Mesendoderm (in vitro differentiated cells): ENCODE results near the gene MEF2B. TPM values are rescaled to one million over a fixed set of nuclear protein-coding genes. Genes with fewer than 3 reads are reported as not detected.
A peak's percentile ranks its signal among the peaks of the same experiment; 100 is the strongest.

Source experiments
- DNase-seq: peaks from one replicate; pipeline ENCODE4 v3.0.0; 2013
- H2AK5ac ChIP-seq: 2 replicates; pipeline ENCODE4 v1.6.1; 2013; ENCODE audit warnings: low read length, inconsistent platforms
- H2BK120ac ChIP-seq: 2 replicates; pipeline ENCODE4 v1.6.1; 2013; ENCODE audit warnings: low read depth, mild to moderate bottlenecking, low read length, moderate library complexity, mixed read lengths
- H2BK15ac ChIP-seq: replicated peaks from 2 replicates; pipeline ENCODE4 v1.6.1; 2013; ENCODE audit warnings: low read depth, mild to moderate bottlenecking, moderate library complexity
- H2BK5ac ChIP-seq: 2 replicates; pipeline ENCODE4 v1.6.1; 2013; ENCODE audit warnings: low read length, inconsistent platforms
- H3K18ac ChIP-seq: 2 replicates; pipeline ENCODE4 v1.6.1; 2013; ENCODE audit warnings: mild to moderate bottlenecking, low read length, mixed read lengths
- H3K23ac ChIP-seq: one replicate; pipeline ENCODE4 v1.6.1; 2013; ENCODE audit warnings: low read length
- H3K27ac ChIP-seq: 2 replicates; pipeline ENCODE4 v1.5.1; 2013; ENCODE audit warnings: low read depth, mild to moderate bottlenecking, inconsistent platforms, low read length, moderate library complexity
- H3K27me3 ChIP-seq: 2 replicates; pipeline ENCODE4 v1.6.1; 2013; ENCODE audit warnings: low read length, control low read depth, mild to moderate bottlenecking, inconsistent platforms; ENCODE audit not compliant: insufficient read depth, poor library complexity
- H3K36me3 ChIP-seq: 2 replicates; pipeline ENCODE4 v1.6.1; 2013; ENCODE audit warnings: low read length, inconsistent platforms; ENCODE audit not compliant: control insufficient read depth, insufficient read depth
- H3K4ac ChIP-seq: one replicate; pipeline ENCODE4 v1.6.1; 2013; ENCODE audit warnings: low read depth, mild to moderate bottlenecking, low read length, moderate library complexity
- H3K4me1 ChIP-seq: 2 replicates; pipeline ENCODE4 v1.6.1; 2013; ENCODE audit warnings: low read depth, low read length, inconsistent platforms; ENCODE audit not compliant: control insufficient read depth
- H3K4me2 ChIP-seq: 2 replicates; pipeline ENCODE4 v1.6.1; 2013; ENCODE audit warnings: low read length
- H3K4me3 ChIP-seq: 2 replicates; pipeline ENCODE4 v1.5.1; 2013; ENCODE audit warnings: mild to moderate bottlenecking, low read length
- H3K56ac ChIP-seq: one replicate; pipeline ENCODE4 v1.6.1; 2013; ENCODE audit warnings: low read length
- H3K79me1 ChIP-seq: 2 replicates; pipeline ENCODE4 v1.6.1; 2013; ENCODE audit warnings: low read length, inconsistent platforms
- H3K79me2 ChIP-seq: 2 replicates; pipeline ENCODE4 v1.6.1; 2013; ENCODE audit warnings: mild to moderate bottlenecking, low read length; ENCODE audit not compliant: control insufficient read depth, insufficient read depth
- H3K9ac ChIP-seq: 2 replicates; pipeline ENCODE4 v1.6.1; 2013; ENCODE audit warnings: low read length, inconsistent platforms
- H4K5ac ChIP-seq: one replicate; pipeline ENCODE4 v1.6.1; 2013; ENCODE audit warnings: low read length
- H4K8ac ChIP-seq: one replicate; pipeline ENCODE4 v1.6.1; 2013; ENCODE audit warnings: low read depth, mild to moderate bottlenecking, control low read depth, low read length, moderate library complexity
- WGBS: extraction: QIAGEN DNeasy Blood & Tissue Kit; methylation state at CpG from one replicate; pipeline ENCODE4 v1.1.7; 2013; ENCODE audit warnings: low lambda C conversion rate, missing lambda C conversion rate; ENCODE audit not compliant: insufficient coverage; ENCODE audit errors: extremely low coverage; 5-methylcytosine and 5-hydroxymethylcytosine counted together
- polyA plus RNA-seq, 2 experiments: library from polyadenylated mRNA; stranded (reverse); fragments of 200-250 nt; gene quantifications; one replicate each; pipeline ENCODE4 v1.2.3, GENCODE V29; 2013

The MEF2B gene
- 0.28 TPM for polyA plus RNA-seq (2013, experiment 1 of 2)
- polyA plus RNA-seq (2013, experiment 2 of 2), result 0.57 TPM

- no peak within 1 kb of the TSS for H3K9ac ChIP-seq
- H3K4me2 ChIP-seq, result peak within 1 kb of the TSS; percentile 35
- H3K79me1 ChIP-seq, result no peaks in the 10 kb centered on the region
- no peaks in the 10 kb centered on the region for H3K27me3 ChIP-seq
- no peak within 1 kb of the TSS for H3K27ac ChIP-seq
- H2BK5ac ChIP-seq, result no peak within 1 kb of the TSS
- no peak within 1 kb of the TSS for H3K18ac ChIP-seq
- H3K23ac ChIP-seq, result no peak within 1 kb of the TSS
- no peak within 1 kb of the TSS for H2AK5ac ChIP-seq
- no peak within 1 kb of the TSS for H4K8ac ChIP-seq
- no peaks in the 10 kb centered on the region for H3K36me3 ChIP-seq
- DNase-seq, result peak; percentile 89
- H2BK15ac ChIP-seq, result no peak within 1 kb of the TSS
- no peaks in the 10 kb centered on the region for H3K79me2 ChIP-seq
- H3K4me1 ChIP-seq, result no peaks in the 10 kb centered on the region
- H3K4me3 ChIP-seq, result no peak within 1 kb of the TSS
- H3K56ac ChIP-seq, result peak within 1 kb of the TSS; percentile 22
- no CpG with 5 or more reads among the region's 56 CpGs for WGBS
- no peak within 1 kb of the TSS for H2BK120ac ChIP-seq
- no peak within 1 kb of the TSS for H3K4ac ChIP-seq
- no peak within 1 kb of the TSS for H4K5ac ChIP-seq
These were observed at the start of gene MEF2B for GRCh38 chr19:19170053-19170872. Gene MEF2B (minus strand): TSS chr19:19170263. CDS start chr19:19150735, 19,528 bp downstream.

GRCh38 chr19:19218911-19219310 is 48.8 kb upstream of the MEF2B start:
- Histone ChIP-seq H2AK5ac (no peak overlapping the region), H4K8ac (no peak overlapping the region), H3K4me3 (no peak overlapping the region), H2BK15ac (no peak overlapping the region), H3K9ac (no peak overlapping the region), H3K56ac (no peak overlapping the region), H3K79me1 (no peaks in the 10 kb centered on the region), H3K27me3 (no peaks in the 10 kb centered on the region), H3K4ac (no peak overlapping the region), H4K5ac (no peak overlapping the region), H3K79me2 (no peaks in the 10 kb centered on the region), H3K4me2 (no peak overlapping the region), H3K27ac (no peak overlapping the region), H2BK120ac (no peak overlapping the region), H2BK5ac (no peak overlapping the region), H3K18ac (no peak overlapping the region), H3K23ac (no peak overlapping the region), H3K36me3 (no peaks in the 10 kb centered on the region), H3K4me1 (no peaks in the 10 kb centered on the region)
- WGBS, result no CpG with 5 or more reads among the region's 21 CpGs
- no peak for DNase-seq

DNA sequence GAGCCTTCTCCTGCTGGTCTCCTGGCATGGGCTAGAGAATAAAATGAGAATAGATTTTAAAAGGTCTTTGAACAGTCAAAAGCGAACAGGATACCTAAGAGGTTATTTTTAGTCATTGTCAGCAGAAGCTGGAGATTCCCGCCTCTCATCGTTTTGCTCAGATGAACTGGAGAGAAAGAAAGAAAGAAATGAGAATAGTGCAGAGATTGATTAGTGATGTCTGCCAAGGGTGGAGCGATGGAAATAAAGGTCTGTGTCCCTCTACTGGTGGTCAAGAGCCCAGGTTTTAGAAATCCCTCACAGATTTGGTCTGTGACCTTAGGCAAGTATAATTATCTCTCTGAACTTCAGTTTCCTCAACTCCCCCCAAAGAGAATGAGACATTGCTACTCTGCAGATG is 47.0 kb upstream of the MEF2B start:
- no peaks in the 10 kb centered on the region for H3K4me1 ChIP-seq
- no peak overlapping the region for H3K23ac ChIP-seq
- H3K4ac ChIP-seq, result no peak overlapping the region
- no peak overlapping the region for H3K4me3 ChIP-seq
- DNase-seq, result peak; percentile 81
- H3K9ac ChIP-seq, result no peak overlapping the region
- H3K79me2 ChIP-seq, result no peaks in the 10 kb centered on the region
- no peak overlapping the region for H2BK120ac ChIP-seq
- WGBS, result no CpG with 5 or more reads among the region's 4 CpGs
- H4K5ac ChIP-seq, result no peak overlapping the region
- H3K36me3 ChIP-seq, result no peaks in the 10 kb centered on the region
- no peak overlapping the region for H2AK5ac ChIP-seq
- no peak overlapping the region for H3K4me2 ChIP-seq
- no peak overlapping the region for H2BK15ac ChIP-seq
- H2BK5ac ChIP-seq, result no peak overlapping the region
- H3K27me3 ChIP-seq, result peaks cover 6% of the 10 kb centered on the region
- no peak overlapping the region for H3K27ac ChIP-seq
- H4K8ac ChIP-seq, result no peak overlapping the region
- no peaks in the 10 kb centered on the region for H3K79me1 ChIP-seq
- no peak overlapping the region for H3K56ac ChIP-seq
- no peak overlapping the region for H3K18ac ChIP-seq

- no peak overlapping the region for H2BK120ac ChIP-seq
- no peaks in the 10 kb centered on the region for H3K79me1 ChIP-seq
- no peaks in the 10 kb centered on the region for H3K36me3 ChIP-seq
- H3K23ac ChIP-seq, result no peak overlapping the region
- H3K4me1 ChIP-seq, result no peaks in the 10 kb centered on the region
- H2AK5ac ChIP-seq, result no peak overlapping the region
- H4K5ac ChIP-seq, result no peak overlapping the region
- no peak overlapping the region for H2BK5ac ChIP-seq
- no CpG with 5 or more reads among the region's 4 CpGs for WGBS
- no peak overlapping the region for H3K56ac ChIP-seq
- H4K8ac ChIP-seq, result no peak overlapping the region
- H3K9ac ChIP-seq, result no peak overlapping the region
- H3K4me2 ChIP-seq, result no peak overlapping the region
- no peak for DNase-seq
- peaks cover 10% of the 10 kb centered on the region for H3K27me3 ChIP-seq
- H3K27ac ChIP-seq, result no peak overlapping the region
- H3K79me2 ChIP-seq, result no peaks in the 10 kb centered on the region
- no peak overlapping the region for H2BK15ac ChIP-seq
- H3K18ac ChIP-seq, result no peak overlapping the region
- no peak overlapping the region for H3K4ac ChIP-seq
- H3K4me3 ChIP-seq, result no peak overlapping the region
These were observed 45.7 kb upstream of the MEF2B start for GRCh38 chr19:19215792-19216191.

GRCh38 chr19:19214892-19215291 is 44.8 kb upstream of the MEF2B start:
- Histone ChIP-seq H3K79me1 (no peaks in the 10 kb centered on the region), H3K27ac (no peak overlapping the region), H3K4ac (no peak overlapping the region), H3K79me2 (no peaks in the 10 kb centered on the region), H2BK15ac (no peak overlapping the region), H3K36me3 (no peaks in the 10 kb centered on the region), H3K27me3 (peaks cover 10% of the 10 kb centered on the region), H4K5ac (no peak overlapping the region), H4K8ac (no peak overlapping the region), H3K56ac (no peak overlapping the region), H3K23ac (no peak overlapping the region), H3K18ac (no peak overlapping the region), H3K4me1 (no peaks in the 10 kb centered on the region), H2AK5ac (no peak overlapping the region), H2BK120ac (no peak overlapping the region), H2BK5ac (no peak overlapping the region), H3K9ac (no peak overlapping the region), H3K4me3 (no peak overlapping the region), H3K4me2 (no peak overlapping the region)
- no CpG with 5 or more reads among the region's 8 CpGs for WGBS
- DNase-seq, result peak; percentile 83

DNA sequence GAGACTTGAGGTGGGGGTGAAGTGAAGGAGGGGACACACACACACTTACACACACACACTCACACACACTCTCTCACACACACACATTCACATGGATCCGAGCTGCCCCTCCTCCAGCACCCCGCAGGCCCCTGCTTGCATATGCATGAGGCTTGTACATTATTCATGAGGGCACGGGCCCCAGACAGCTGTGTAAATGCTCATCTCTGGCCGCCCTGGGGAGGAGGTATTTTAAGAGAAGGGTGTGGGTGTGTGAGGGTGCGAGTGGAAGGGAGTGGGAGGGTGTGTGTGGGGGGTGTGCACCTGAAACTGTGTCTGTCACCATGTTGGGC is 44.1 kb upstream of the MEF2B start:
- Histone ChIP-seq H3K4me1 (no peaks in the 10 kb centered on the region), H3K27ac (no peak overlapping the region), H3K9ac (no peak overlapping the region), H3K18ac (no peak overlapping the region), H3K56ac (no peak overlapping the region), H3K79me2 (no peaks in the 10 kb centered on the region), H2BK15ac (no peak overlapping the region), H3K4ac (no peak overlapping the region), H3K4me2 (no peak overlapping the region), H3K79me1 (no peaks in the 10 kb centered on the region), H2AK5ac (no peak overlapping the region), H3K36me3 (no peaks in the 10 kb centered on the region), H4K5ac (no peak overlapping the region), H2BK120ac (no peak overlapping the region), H4K8ac (no peak overlapping the region), H3K4me3 (no peak overlapping the region), H3K27me3 (peaks cover 10% of the 10 kb centered on the region), H2BK5ac (no peak overlapping the region), H3K23ac (no peak overlapping the region)
- no peak for DNase-seq
- no CpG with 5 or more reads among the region's 5 CpGs for WGBS
